GM10248 (cell line): ENCODE results near the gene ANGPTL7.
"Not testable (repeated sequence)": the region's sequence is repeated elsewhere in the genome, so short reads cannot be mapped to it uniquely, and the experiment has no call there.

Experiments used
- CTCF ChIA-PET: fragments of 300-600 bp; sonication (Branson Sonifier 250); formaldehyde crosslinking; extraction: SDS; loops from one replicate; lab custom pipeline; 2021; ENCODE audit warnings: antibody characterized with exemption; lab: Yijun Ruan, JAX
- POLR2A ChIA-PET: fragments of 350-650 bp; sonication (Branson Sonifier 250); formaldehyde crosslinking; extraction: SDS; loops from one replicate; lab custom pipeline; 2020; ENCODE audit warnings: antibody characterized with exemption; lab: Yijun Ruan, JAX
- DNase-seq: peaks from one replicate; pipeline ENCODE4 v3.0.0; 2012; ENCODE audit errors: extremely low spot score
- TF ChIP-seq, protein P1 (sequence below): IDR thresholded peaks from 2 replicates; pipeline ENCODE4 v1.5.1; 2012; ENCODE audit warnings: mild to moderate bottlenecking, low read depth; ENCODE audit errors: extremely low read depth, missing control alignments, control extremely low read depth

Gene ANGPTL7

DNA sequence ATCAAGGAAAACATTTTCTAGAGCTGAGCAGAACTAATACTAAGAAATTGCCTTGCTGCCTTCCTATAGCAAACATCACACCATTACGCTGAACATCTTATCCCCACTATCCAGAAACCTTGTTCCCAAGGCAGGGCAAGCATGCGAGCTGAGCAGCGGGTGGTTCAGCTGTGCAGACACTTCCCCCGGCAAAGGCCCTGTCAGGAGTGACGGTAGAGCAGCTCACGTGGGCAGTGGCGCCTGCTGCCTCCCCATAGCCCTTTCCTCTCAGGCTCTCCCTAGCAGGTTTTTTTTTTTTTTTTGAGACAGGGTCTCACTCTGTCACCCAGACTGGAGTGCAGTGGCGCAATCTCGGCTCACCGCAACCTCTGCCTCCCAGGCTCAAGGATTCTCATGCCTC, 13.7 kb upstream of the ANGPTL7 start:
- TF ChIP-seq, protein P1, sequence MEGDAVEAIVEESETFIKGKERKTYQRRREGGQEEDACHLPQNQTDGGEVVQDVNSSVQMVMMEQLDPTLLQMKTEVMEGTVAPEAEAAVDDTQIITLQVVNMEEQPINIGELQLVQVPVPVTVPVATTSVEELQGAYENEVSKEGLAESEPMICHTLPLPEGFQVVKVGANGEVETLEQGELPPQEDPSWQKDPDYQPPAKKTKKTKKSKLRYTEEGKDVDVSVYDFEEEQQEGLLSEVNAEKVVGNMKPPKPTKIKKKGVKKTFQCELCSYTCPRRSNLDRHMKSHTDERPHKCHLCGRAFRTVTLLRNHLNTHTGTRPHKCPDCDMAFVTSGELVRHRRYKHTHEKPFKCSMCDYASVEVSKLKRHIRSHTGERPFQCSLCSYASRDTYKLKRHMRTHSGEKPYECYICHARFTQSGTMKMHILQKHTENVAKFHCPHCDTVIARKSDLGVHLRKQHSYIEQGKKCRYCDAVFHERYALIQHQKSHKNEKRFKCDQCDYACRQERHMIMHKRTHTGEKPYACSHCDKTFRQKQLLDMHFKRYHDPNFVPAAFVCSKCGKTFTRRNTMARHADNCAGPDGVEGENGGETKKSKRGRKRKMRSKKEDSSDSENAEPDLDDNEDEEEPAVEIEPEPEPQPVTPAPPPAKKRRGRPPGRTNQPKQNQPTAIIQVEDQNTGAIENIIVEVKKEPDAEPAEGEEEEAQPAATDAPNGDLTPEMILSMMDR, result no peak
- ChIA-PET POLR2A (no interaction called here), CTCF (no interaction called here)
- no peak for DNase-seq

DNA sequence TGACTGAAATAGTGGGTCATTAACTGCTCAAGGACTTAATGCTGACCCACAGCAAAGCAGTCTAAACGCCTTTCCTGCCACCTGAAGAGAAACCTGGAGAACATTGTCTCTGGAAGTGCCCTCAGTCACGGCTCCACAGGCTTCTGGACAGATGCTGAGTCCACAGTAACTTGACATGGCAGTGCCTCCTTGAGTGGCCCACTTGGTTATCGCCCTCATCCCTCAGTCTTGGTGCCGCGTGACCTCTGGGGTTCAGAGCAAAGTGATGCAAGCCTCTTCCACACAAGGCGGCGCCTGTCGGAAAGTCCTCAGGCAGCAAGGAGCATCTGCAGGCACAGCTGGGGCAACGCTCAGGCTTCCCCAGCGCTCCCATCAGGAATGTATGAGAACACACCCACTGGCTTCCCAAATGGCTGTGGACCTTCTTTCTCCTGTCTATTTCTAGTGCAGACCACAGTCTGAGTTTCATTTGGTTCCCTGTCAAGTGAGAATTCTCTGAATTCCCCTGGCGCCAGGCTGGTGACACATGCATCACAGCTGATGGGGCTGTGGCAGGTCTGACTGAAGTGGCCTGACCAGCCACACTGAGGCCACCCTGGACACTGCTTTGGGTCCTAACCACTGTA, 13.0 kb upstream of the ANGPTL7 start:
- CTCF ChIA-PET, result no interaction called here
- no peak for DNase-seq
- TF ChIP-seq, protein P1, result no peak
- POLR2A ChIA-PET, result no interaction called here

DNA sequence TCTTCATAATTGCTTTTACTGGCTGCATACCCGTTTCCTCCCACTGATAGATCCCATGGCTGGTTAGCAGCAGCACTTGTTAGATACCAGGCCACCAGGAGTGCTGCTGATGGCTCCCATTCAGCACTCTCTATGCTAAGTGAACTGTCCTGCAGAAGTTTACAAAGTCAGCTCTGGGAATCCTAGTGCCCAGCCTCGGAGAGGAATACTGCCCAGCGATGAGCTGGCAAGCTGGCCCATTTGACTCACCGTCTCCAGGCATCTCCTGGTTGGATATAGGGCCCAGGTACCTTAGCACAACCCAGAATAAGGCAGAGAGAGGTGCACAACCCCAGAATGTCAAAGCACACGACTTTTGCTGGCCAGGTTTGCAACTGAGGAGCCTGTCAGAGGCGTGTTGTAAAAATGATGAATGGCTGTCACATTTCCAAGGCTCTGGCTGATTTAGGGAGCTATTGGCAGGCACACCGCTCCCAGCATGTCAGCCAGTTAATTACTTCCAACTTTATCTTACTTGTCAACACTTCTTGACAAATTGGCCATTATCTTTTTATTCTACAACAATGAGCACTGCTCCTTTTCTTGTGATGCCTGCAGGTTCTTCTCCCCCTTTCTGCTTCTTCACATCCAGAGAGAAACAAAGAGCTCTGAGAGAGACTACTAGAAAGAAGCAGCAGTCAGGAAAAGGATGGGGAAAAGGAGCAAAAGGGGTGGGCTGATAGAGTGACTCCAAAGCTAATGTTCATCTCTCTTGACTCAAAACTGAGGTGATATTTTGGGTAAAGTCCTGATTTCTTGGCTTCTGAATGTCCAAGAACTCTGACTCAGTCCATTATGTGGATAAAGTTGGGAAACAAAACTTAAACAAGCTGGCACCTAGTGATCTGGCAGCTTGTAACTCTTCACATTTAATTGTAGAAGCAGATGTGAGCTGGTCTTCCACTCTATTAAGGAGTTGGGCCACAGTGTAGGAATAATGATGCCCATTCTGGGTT, 10.8 kb upstream of the ANGPTL7 start:
- ChIA-PET CTCF (interaction anchor here (0.8 to 1.0 kb wide), 4 partner anchors 9 to 50 kb away, joined by 3 read pairs; no protein-coding TSS in a partner anchor), POLR2A (no interaction called here)
- no peak for DNase-seq
- TF ChIP-seq, protein P1, result no peak

DNA sequence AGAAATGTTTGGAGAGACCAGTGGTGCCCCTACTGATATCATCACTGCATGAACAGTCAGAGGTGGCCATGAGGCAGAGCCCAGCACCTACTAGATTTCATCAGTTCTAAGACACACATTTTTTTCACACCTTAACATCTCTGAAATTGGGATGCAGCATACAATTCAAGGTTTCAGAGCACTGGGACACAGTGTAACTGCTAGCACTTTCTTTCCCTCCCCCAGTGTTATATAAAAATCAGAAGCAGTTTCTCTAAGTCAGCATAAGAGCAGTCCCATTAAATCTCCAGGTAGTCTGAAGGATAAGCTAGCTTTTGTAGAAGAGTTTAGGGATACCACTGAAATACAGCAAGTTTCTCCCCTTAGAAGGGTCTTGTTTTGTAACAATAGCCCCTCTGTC, 10.0 kb upstream of the ANGPTL7 start:
- DNase-seq, result no peak
- CTCF ChIA-PET, result interaction anchor here (0.8 to 1.6 kb wide), 5 partner anchors 9 to 49 kb away, joined by 3 to 4 read pairs (median 3); no protein-coding TSS in a partner anchor
- TF ChIP-seq, protein P1, result no peak
- POLR2A ChIA-PET, result no interaction called here

DNA sequence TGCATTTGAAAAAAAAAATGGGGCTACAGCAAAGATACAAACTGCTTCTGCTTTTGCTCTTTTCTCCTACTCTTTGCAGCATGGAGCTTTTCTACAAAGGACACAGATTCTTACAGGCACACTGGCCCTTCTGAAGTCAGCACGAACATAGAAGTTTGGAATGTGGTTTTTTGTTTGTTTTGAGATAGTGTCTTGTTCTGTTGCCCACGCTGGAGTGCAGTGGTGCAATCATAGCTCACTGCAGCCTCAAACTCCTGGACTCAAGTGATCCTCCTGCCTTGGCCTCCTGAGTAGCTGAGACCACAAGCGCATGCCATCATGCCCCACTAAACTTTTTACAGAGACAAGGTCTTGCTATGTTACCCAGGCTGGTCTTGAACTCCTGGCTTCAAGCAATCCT, 9.4 kb upstream of the ANGPTL7 start:
- DNase-seq, POLR2A ChIA-PET: not testable (repeated sequence)
- CTCF ChIA-PET, result interaction anchor here (1.0 to 1.8 kb wide), 4 partner anchors 8 to 34 kb away, joined by 3 to 4 read pairs (median 3); no protein-coding TSS in a partner anchor

DNA sequence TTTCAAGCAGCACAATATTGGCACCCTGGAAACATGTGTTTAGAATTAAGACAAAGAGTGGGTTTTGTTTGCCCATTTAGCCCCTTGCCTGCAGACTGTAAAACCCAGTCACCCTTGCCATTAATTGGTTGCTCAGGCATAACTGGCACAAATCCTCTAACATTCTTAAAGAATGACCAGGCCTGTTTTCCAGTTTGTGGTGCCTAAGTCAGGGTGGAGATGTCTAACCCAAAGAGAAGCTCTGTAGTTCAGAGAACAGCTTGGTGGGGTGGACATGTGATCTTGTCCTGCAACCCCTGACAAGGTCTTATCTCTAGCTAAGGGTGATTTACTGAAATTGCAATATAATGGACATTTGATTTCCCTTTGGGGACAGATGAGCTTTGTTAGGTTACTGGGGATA, 8.8 kb upstream of the ANGPTL7 start:
- DNase-seq, result no peak
- TF ChIP-seq, protein P1, result no peak
- ChIA-PET CTCF (interaction anchor here (1.1 to 1.8 kb wide), 4 partner anchors 8 to 26 kb away, joined by 3 to 4 read pairs (median 3); no protein-coding TSS in a partner anchor), POLR2A (no interaction called here)
